GM21423 (cell line): ENCODE measurements around the gene FSCN2.
"Not testable (repeated sequence)": the region's sequence is repeated elsewhere in the genome, so short reads cannot be mapped to it uniquely, and the experiment has no call there.

Source experiments
- ATAC-seq: cut with Tn5 transposase; IDR thresholded peaks from one replicate; pipeline ENCODE4 v1.9.1; 2021; ENCODE audit warnings: mild to moderate bottlenecking, moderate library complexity; ENCODE audit not compliant: unreplicated experiment

The FSCN2 gene

GRCh38 chr17:81573794-81574642, 45.8 kb downstream of the FSCN2 start:
- no peak for ATAC-seq

- ATAC-seq: no peak
Measured at GRCh38 chr17:81574643-81574956, 46.4 kb downstream of the FSCN2 start.

- no peak for ATAC-seq
Measured at GRCh38 chr17:81575836-81576235, 47.7 kb downstream of the FSCN2 start.

GRCh38 chr17:81576621-81577277, 48.6 kb downstream of the FSCN2 start:
- no peak for ATAC-seq

GRCh38 chr17:81577278-81578000, 49.3 kb downstream of the FSCN2 start:
- no peak for ATAC-seq

- ATAC-seq: no peak
Measured at GRCh38 chr17:81578038-81578441, 49.9 kb downstream of the FSCN2 start.

GRCh38 chr17:81578561-81579225, 50.5 kb downstream of the FSCN2 start:
- no peak for ATAC-seq

GRCh38 chr17:81579298-81579697, 51.1 kb downstream of the FSCN2 start:
- ATAC-seq: no peak

- ATAC-seq: no peak
Measured at GRCh38 chr17:81579821-81580321, 51.7 kb downstream of the FSCN2 start.

GRCh38 chr17:81580481-81580880, 52.3 kb downstream of the FSCN2 start:
- ATAC-seq: no peak

- no peak for ATAC-seq
Measured at GRCh38 chr17:81581758-81582157, 53.6 kb downstream of the FSCN2 start.

GRCh38 chr17:81582341-81582740, 54.2 kb downstream of the FSCN2 start:
- ATAC-seq: no peak

- no peak for ATAC-seq
Measured at GRCh38 chr17:81582749-81583148, 54.6 kb downstream of the FSCN2 start.

- no peak for ATAC-seq
Measured at GRCh38 chr17:81583589-81584342, 55.6 kb downstream of the FSCN2 start.

GRCh38 chr17:81584771-81585170, 56.6 kb downstream of the FSCN2 start:
- not testable (repeated sequence) for ATAC-seq

- no peak for ATAC-seq
Measured at GRCh38 chr17:81586096-81586495, 57.9 kb downstream of the FSCN2 start.
